OCI-LY1 (cell line): ENCODE measurements around the gene MUC2.

Experiments used
- H2AFZ ChIP-seq: fragments of 200-600 bp; sonication (generic), shearing (Covaris generic); 2 replicates; pipeline ENCODE4 v1.6.0; 2014; ENCODE audit warnings: antibody characterized with exemption, mild to moderate bottlenecking, low read length
- H3F3A ChIP-seq: fragments of 200-600 bp; sonication (generic), shearing (Covaris generic); 2 replicates; pipeline ENCODE4 v1.6.0; 2014; ENCODE audit warnings: mild to moderate bottlenecking, antibody characterized with exemption, low read length, moderate library complexity; ENCODE audit not compliant: insufficient read depth
- H3K27ac ChIP-seq: fragments of 200-600 bp; sonication (generic); 2 replicates; pipeline ENCODE4 v1.5.1; 2014; ENCODE audit warnings: low read length, mixed run types, mild to moderate bottlenecking, low read depth; ENCODE audit not compliant: poor library complexity, severe bottlenecking
- H3K27me3 ChIP-seq: fragments of 200-600 bp; sonication (generic); 2 replicates; pipeline ENCODE4 v1.6.0; 2014; ENCODE audit warnings: antibody characterized with exemption, mild to moderate bottlenecking, low read length, moderate library complexity; ENCODE audit not compliant: insufficient read depth
- H3K36me3 ChIP-seq: fragments of 200-600 bp; sonication (generic); 2 replicates; pipeline ENCODE4 v1.6.1; 2014; ENCODE audit warnings: mild to moderate bottlenecking, antibody characterized with exemption, low read length, moderate library complexity, mixed read lengths; ENCODE audit not compliant: insufficient read depth
- H3K4me1 ChIP-seq: fragments of 200-600 bp; sonication (generic); 2 replicates; pipeline ENCODE4 v1.5.1; 2014; ENCODE audit warnings: mild to moderate bottlenecking, low read length, moderate library complexity; ENCODE audit not compliant: insufficient read depth, severe bottlenecking
- H3K4me2 ChIP-seq: fragments of 200-600 bp; sonication (generic), shearing (Covaris generic); 2 replicates; pipeline ENCODE4 v1.6.1; 2014; ENCODE audit warnings: low read length
- H3K4me3 ChIP-seq: fragments of 200-600 bp; sonication (generic); 2 replicates; pipeline ENCODE4 v1.5.1; 2014; ENCODE audit warnings: low read length, low read depth, mild to moderate bottlenecking, mixed read lengths; ENCODE audit not compliant: poor library complexity, severe bottlenecking
- H3K79me2 ChIP-seq: fragments of 200-600 bp; shearing (Covaris generic); 2 replicates; pipeline ENCODE4 v1.6.1; 2016; ENCODE audit warnings: mixed run types, low read length, mixed read lengths; ENCODE audit not compliant: insufficient read depth
- H3K9ac ChIP-seq: fragments of 200-600 bp; sonication (generic), shearing (Covaris generic); 2 replicates; pipeline ENCODE4 v1.6.1; 2014; ENCODE audit warnings: mild to moderate bottlenecking, low read length, mixed read lengths
- H3K9me2 ChIP-seq: fragments of 200-600 bp; sonication (generic), shearing (Covaris generic); 2 replicates; pipeline ENCODE4 v1.6.1; 2014; ENCODE audit warnings: low read depth, mild to moderate bottlenecking, low read length, mixed read lengths
- H3K9me3 ChIP-seq: fragments of 200-600 bp; shearing (Covaris generic); 2 replicates; pipeline ENCODE4 v1.6.1; 2014; ENCODE audit warnings: low read length, mixed read lengths
- H4K20me1 ChIP-seq: fragments of 200-600 bp; sonication (generic), shearing (Covaris generic); 2 replicates; pipeline ENCODE4 v1.6.0; 2016; ENCODE audit warnings: mild to moderate bottlenecking, low read length; ENCODE audit not compliant: insufficient read depth
- EZH2 ChIP-seq: fragments of 200-600 bp; sonication (generic), shearing (Covaris generic); IDR thresholded peaks from 2 replicates; pipeline ENCODE4 v1.8.0; 2017; ENCODE audit warnings: borderline replicate concordance, mixed run types, mild to moderate bottlenecking, antibody characterized with exemption, low read length, moderate library complexity, mixed read lengths
- TF ChIP-seq, protein P1 (sequence below): fragments of 200-600 bp; sonication (generic), shearing (Covaris generic); IDR thresholded peaks from 2 replicates; pipeline ENCODE4 v1.5.1; 2017; ENCODE audit warnings: mild to moderate bottlenecking, antibody characterized with exemption, low read length, moderate library complexity, mixed read lengths

MUC2 gene

GRCh38 chr11:1030086-1030485 lies 44.6 kb upstream of the MUC2 start:
- H3K4me1 ChIP-seq, result no peaks in the 10 kb centered on the region
- H3K9me3 ChIP-seq, result no peaks in the 10 kb centered on the region
- H3K9ac ChIP-seq, result no peak overlapping the region
- no peak overlapping the region for H3K4me3 ChIP-seq
- no peak overlapping the region for H3K27ac ChIP-seq
- no peak overlapping the region for H2AFZ ChIP-seq
- no peaks in the 10 kb centered on the region for H3K36me3 ChIP-seq
- no peaks in the 10 kb centered on the region for H4K20me1 ChIP-seq
- H3K9me2 ChIP-seq, result no peaks in the 10 kb centered on the region
- TF ChIP-seq EZH2, result no peak
- TF ChIP-seq, protein P1, sequence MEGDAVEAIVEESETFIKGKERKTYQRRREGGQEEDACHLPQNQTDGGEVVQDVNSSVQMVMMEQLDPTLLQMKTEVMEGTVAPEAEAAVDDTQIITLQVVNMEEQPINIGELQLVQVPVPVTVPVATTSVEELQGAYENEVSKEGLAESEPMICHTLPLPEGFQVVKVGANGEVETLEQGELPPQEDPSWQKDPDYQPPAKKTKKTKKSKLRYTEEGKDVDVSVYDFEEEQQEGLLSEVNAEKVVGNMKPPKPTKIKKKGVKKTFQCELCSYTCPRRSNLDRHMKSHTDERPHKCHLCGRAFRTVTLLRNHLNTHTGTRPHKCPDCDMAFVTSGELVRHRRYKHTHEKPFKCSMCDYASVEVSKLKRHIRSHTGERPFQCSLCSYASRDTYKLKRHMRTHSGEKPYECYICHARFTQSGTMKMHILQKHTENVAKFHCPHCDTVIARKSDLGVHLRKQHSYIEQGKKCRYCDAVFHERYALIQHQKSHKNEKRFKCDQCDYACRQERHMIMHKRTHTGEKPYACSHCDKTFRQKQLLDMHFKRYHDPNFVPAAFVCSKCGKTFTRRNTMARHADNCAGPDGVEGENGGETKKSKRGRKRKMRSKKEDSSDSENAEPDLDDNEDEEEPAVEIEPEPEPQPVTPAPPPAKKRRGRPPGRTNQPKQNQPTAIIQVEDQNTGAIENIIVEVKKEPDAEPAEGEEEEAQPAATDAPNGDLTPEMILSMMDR, result no peak
- no peak overlapping the region for H3K4me2 ChIP-seq
- H3F3A ChIP-seq, result no peaks in the 10 kb centered on the region
- no peaks in the 10 kb centered on the region for H3K79me2 ChIP-seq
- H3K27me3 ChIP-seq, result no peaks in the 10 kb centered on the region

DNA sequence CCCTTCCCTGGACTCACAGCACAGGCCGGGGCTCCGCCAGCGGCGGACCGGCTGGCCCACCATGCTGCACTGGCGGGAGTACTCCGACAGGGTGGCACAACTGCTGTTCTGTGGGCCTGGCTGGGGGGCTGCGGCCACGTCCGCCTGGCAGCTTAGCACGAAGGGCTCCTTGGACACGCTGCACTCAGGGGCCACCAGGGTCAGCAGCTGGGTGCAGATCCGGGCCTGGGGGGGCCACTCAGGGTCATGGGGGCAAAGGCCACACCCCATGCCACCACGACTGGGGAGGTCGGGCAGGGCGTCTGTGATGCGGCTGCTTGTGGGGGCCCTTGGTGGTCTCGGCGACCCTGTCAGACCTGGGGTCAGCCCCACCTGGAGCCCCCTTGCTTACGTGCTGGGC lies 44.1 kb upstream of the MUC2 start:
- H4K20me1 ChIP-seq, result no peaks in the 10 kb centered on the region
- H3K79me2 ChIP-seq, result no peaks in the 10 kb centered on the region
- no peak overlapping the region for H3K9ac ChIP-seq
- H3F3A ChIP-seq, result no peaks in the 10 kb centered on the region
- no peak overlapping the region for H3K27ac ChIP-seq
- TF ChIP-seq, protein P1, result no peak
- H2AFZ ChIP-seq, result no peak overlapping the region
- H3K4me1 ChIP-seq, result no peaks in the 10 kb centered on the region
- H3K36me3 ChIP-seq, result no peaks in the 10 kb centered on the region
- no peak overlapping the region for H3K4me2 ChIP-seq
- H3K9me3 ChIP-seq, result no peaks in the 10 kb centered on the region
- H3K9me2 ChIP-seq, result no peaks in the 10 kb centered on the region
- H3K4me3 ChIP-seq, result no peak overlapping the region
- H3K27me3 ChIP-seq, result no peaks in the 10 kb centered on the region

DNA sequence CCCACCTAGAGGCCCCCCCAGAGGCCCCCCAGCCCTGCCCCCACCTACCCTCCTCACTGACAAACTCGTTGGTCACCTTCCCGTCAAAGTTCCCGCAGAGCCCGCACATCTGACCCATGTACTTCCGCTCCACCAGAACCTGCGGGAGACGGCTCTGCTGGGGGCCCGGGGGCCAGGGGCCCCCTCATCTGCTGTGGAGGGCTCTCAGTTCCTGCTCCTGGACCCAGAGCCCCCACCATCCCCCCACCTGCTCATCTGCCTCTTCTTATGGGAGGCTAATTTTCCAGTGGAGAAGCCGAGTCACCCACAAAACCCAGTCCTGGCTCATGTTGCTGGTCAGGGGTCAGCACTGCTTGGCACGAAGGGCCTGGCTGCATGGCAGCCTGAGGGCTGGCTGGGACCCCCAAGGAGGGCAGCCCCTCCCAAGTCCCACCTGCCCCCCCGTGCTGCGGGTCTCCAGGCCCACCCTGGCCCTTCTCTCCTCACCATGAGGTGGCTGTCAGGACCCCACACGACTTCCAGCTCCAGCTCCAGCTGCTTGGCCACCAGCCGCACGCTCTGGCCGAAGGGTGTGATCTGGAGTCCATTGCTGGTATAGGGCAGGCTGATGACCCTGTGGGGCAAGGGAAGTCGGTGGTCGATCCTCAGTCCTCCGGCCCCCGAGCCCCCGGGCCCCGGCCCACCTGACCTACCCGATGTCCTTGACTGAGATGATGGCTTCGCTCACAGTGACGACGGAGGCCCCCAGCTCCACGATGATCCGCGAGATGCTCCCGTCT lies 43.4 kb upstream of the MUC2 start:
- no peaks in the 10 kb centered on the region for H3F3A ChIP-seq
- H3K9ac ChIP-seq, result no peak overlapping the region
- H2AFZ ChIP-seq, result no peak overlapping the region
- no peak for TF ChIP-seq EZH2
- TF ChIP-seq, protein P1, result no peak
- no peaks in the 10 kb centered on the region for H3K79me2 ChIP-seq
- no peak overlapping the region for H3K27ac ChIP-seq
- no peaks in the 10 kb centered on the region for H3K9me2 ChIP-seq
- no peak overlapping the region for H3K4me2 ChIP-seq
- H3K9me3 ChIP-seq, result no peaks in the 10 kb centered on the region
- no peaks in the 10 kb centered on the region for H3K36me3 ChIP-seq
- H4K20me1 ChIP-seq, result no peaks in the 10 kb centered on the region
- H3K4me3 ChIP-seq, result no peak overlapping the region
- H3K4me1 ChIP-seq, result no peaks in the 10 kb centered on the region
- H3K27me3 ChIP-seq, result no peaks in the 10 kb centered on the region
